Tibial artery (tissue), 4 donors: Measurements from ENCODE around the gene ZMYND15.

Experiments
- DNase-seq, 2 donors: peaks; one replicate each; pipeline ENCODE4 v3.0.0-alpha.2; 2019
- H3K27ac ChIP-seq, 2 donors: fragments of 200-600 bp; sonication (generic) in 1 of 2; 1 replicate in 1 of 2; 2 replicates in 1 of 2; pipeline ENCODE4 v1.5.1; 2018 to 2019; ENCODE audit warnings: mild to moderate bottlenecking in 1 of 2
- H3K27me3 ChIP-seq, 2 donors: fragments of 200-600 bp; sonication (generic) in 1 of 2; one replicate each; pipeline versions ENCODE4 v1.5.1 to v1.6.0; 2016 to 2019
- H3K36me3 ChIP-seq, 3 donors: fragments of 200-600 bp; sonication (generic) in 2 of 3; one replicate each; pipeline ENCODE4 v1.5.1; 2016 to 2019; ENCODE audit warnings: mild to moderate bottlenecking in 2 of 3
- H3K4me1 ChIP-seq, 4 donors: fragments of 200-600 bp; sonication (generic) in 2 of 4; 1 replicate in 3 of 4; 2 replicates in 1 of 4; pipeline ENCODE4 v1.5.1; 2016 to 2019
- H3K4me3 ChIP-seq, 2 donors: fragments of 200-600 bp; sonication (generic) in 1 of 2; 1 replicate in 1 of 2; 2 replicates in 1 of 2; pipeline ENCODE4 v1.5.1; 2018 to 2019; ENCODE audit warnings: mild to moderate bottlenecking in 2 of 2
- H3K9me3 ChIP-seq, 3 donors: fragments of 200-600 bp; sonication (generic) in 1 of 3; one replicate each; pipeline ENCODE4 v1.5.1; 2016 to 2019
- intact Hi-C: fragments of 100-400 bp; cut with DNase I; formaldehyde crosslinking; loops from one replicate; pipeline ENCODE4 v1.15.0; 2023; ENCODE audit warnings: low total_unique reads
- TF ChIP-seq, protein P1 (sequence below), 2 experiments: fragments of 200-600 bp in 1 of 2; fragments of 450-650 bp in 1 of 2; IDR thresholded peaks; one replicate each; pipeline ENCODE4 v1.5.1; 2017 to 2019; ENCODE audit warnings: antibody characterized with exemption in 2 of 2, mild to moderate bottlenecking in 1 of 2, moderate library complexity in 1 of 2

ZMYND15 gene

DNA sequence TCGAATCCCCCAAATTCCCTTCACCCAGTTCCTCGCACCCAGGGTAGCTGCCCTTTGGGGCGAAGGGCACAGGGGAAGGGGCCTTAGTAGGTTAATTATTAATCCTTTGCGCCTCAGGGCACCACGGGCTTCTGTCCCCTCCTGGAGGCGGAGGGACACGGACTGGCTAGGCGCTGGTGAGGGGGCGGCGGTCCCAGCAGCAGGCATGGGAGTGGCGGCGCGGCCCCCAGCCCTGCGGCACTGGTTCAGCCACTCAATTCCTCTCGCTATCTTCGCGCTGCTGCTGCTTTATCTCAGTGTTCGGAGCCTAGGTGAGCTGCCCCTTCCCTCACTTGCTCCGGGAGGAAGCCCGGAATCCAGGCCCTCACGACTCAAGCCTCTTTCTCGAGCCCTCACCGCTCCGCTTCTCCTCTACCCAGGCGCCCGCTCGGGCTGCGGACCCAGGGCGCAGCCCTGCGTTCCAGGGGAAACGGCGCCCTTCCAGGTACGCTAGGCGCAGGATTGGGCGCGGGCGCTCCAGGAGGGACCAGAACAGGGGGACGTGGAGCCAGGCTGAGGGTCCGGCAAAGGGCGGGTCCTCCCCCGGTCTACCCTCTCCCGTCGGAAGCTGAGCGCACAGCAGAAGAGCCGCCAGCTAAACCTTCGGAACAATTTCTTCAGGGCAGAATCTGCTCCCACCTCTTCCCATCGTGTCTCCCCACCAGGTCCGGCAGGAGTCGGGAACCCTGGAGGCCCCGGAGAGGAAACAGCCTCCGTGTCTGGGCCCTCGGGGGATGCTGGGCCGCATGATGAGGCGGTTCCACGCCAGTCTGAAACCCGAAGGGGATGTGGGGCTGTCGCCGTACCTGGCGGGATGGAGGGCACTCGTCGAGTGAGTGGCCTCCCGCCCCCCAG, 49.4 kb downstream of the ZMYND15 start, which contains the start of gene GLTPD2:
Gene GLTPD2, plus strand, starts transcription at position 158 of the 894 bp plus-strand sequence. Its CDS starts 48 bp downstream, at position 206.
- H3K27ac ChIP-seq = peak within 1 kb of the TSS; percentile 86 to 89
- H3K4me1 ChIP-seq = peaks cover 0 to 46% (median 31%) of the 10 kb centered on the region in 4 donors
- DNase-seq = no peak
- peaks cover 0 to 13% of the 10 kb centered on the region in 2 donors for H3K27me3 ChIP-seq
- H3K9me3 ChIP-seq = no peaks in the 10 kb centered on the region
- peak within 1 kb of the TSS; percentile 66 to 73 for H3K4me3 ChIP-seq
- TF ChIP-seq, protein P1, sequence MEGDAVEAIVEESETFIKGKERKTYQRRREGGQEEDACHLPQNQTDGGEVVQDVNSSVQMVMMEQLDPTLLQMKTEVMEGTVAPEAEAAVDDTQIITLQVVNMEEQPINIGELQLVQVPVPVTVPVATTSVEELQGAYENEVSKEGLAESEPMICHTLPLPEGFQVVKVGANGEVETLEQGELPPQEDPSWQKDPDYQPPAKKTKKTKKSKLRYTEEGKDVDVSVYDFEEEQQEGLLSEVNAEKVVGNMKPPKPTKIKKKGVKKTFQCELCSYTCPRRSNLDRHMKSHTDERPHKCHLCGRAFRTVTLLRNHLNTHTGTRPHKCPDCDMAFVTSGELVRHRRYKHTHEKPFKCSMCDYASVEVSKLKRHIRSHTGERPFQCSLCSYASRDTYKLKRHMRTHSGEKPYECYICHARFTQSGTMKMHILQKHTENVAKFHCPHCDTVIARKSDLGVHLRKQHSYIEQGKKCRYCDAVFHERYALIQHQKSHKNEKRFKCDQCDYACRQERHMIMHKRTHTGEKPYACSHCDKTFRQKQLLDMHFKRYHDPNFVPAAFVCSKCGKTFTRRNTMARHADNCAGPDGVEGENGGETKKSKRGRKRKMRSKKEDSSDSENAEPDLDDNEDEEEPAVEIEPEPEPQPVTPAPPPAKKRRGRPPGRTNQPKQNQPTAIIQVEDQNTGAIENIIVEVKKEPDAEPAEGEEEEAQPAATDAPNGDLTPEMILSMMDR (IDR thresholded peaks at IDR 0.05) = no peak
- H3K36me3 ChIP-seq = no peaks in the 10 kb centered on the region
- intact Hi-C loops = loop anchor here (5.0 kb wide), 3 partner anchors 43 to 93 kb away; partner anchors contain the start of genes MED11 and MINK1

DNA sequence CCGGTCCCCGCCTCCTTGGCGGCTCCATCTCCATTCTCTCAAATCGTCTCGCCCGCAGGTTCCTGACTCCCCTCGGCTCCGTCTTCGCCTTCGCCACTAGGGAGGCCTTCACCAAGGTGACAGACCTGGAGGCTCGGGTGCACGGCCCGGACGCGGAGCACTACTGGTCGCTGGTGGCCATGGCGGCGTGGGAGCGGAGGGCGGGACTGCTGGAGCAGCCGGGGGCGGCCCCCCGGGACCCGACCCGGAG, 50.0 kb downstream of the ZMYND15 start:
- Histone ChIP-seq H3K9me3 (no peaks in the 10 kb centered on the region), H3K4me3 (peak overlapping the region; percentile 66 to 73), H3K4me1 (peaks cover 0 to 46% (median 31%) of the 10 kb centered on the region in 4 donors), H3K36me3 (no peaks in the 10 kb centered on the region), H3K27ac (peak overlapping the region; percentile 86 to 89), H3K27me3 (peaks cover 0 to 9% of the 10 kb centered on the region in 2 donors)
- no peak for DNase-seq
- TF ChIP-seq, protein P1 (IDR thresholded peaks at IDR 0.05) = no peak
- intact Hi-C loops = loop anchor here (5.0 kb wide), 3 partner anchors 43 to 93 kb away; partner anchors contain the start of genes MED11 and MINK1

DNA sequence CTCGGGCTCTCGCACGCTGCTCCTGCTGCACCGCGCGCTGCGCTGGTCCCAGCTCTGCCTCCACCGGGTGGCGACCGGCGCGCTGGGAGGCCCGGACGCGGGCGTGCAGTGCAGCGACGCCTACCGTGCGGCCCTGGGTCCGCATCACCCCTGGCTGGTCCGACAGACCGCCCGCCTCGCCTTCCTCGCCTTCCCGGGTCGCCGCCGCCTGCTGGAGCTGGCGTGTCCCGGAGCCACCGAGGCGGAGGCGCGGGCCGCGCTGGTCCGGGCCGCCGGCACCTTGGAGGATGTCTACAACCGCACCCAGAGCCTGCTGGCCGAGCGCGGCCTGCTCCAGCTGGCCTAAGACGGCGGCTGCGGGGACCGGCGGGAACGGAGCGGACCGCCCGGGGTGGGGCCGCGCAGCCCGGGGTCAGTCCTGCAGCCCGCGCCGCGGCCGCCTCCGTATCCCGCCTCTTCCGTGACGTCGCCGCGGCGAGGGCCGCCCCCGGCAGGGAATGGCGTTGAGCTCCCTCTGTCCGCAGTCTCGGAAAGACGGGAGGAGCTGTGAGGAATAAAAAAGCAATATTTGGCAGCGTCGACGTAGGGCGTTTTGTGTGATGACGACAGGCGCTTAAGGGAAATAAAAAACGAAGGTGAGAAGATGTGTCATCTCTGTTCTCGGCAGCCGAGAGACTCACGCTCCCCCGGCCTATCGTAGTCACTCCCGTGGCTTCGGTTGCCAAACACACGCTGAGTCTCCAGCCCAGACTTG, 50.5 kb downstream of the ZMYND15 start:
- Histone ChIP-seq H3K9me3 (no peaks in the 10 kb centered on the region), H3K27me3 (peaks cover 0 to 8% of the 10 kb centered on the region in 2 donors), H3K4me1 (peaks cover 0 to 44% (median 30%) of the 10 kb centered on the region in 4 donors), H3K27ac (peak overlapping the region; percentile 86 to 89), H3K36me3 (no peaks in the 10 kb centered on the region), H3K4me3 (peak overlapping the region; percentile 66 to 73)
- intact Hi-C loops = loop anchor here (5.0 kb wide), 3 partner anchors 42 to 92 kb away; partner anchors contain the start of genes MED11 and MINK1
- DNase-seq = peak; percentile 77 to 90
- TF ChIP-seq, protein P1 (IDR thresholded peaks at IDR 0.05) = peak; percentile 79 to 81

DNA sequence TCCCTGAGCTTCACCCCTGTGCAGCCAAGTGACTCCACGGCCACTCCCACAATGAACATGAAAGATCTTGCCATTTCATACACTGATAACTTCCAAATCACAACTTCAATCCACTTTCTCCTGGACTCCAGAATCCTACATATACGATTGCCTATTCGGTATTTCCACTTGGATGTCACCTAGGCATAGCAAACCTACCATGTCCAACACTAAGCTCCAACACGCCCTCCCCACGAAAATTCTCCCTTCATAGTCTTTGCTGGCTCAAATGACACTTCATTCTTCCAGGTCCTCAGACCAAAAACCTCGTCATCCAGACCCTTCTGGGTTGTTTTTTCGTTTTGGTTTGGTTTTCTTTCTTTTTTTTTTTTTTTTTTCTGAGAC, 51.1 kb downstream of the ZMYND15 start:
- H3K27ac ChIP-seq = peak overlapping the region; percentile 86 to 89
- peaks cover 0 to 42% (median 26%) of the 10 kb centered on the region in 4 donors for H3K4me1 ChIP-seq
- H3K4me3 ChIP-seq = peak overlapping the region; percentile 66 to 73
- intact Hi-C loops = no loop called here
- no peak for DNase-seq
- H3K36me3 ChIP-seq = no peaks in the 10 kb centered on the region
- TF ChIP-seq, protein P1 (IDR thresholded peaks at IDR 0.05) = no peak
- H3K9me3 ChIP-seq = no peaks in the 10 kb centered on the region
- peaks cover 0 to 3% of the 10 kb centered on the region in 2 donors for H3K27me3 ChIP-seq

DNA sequence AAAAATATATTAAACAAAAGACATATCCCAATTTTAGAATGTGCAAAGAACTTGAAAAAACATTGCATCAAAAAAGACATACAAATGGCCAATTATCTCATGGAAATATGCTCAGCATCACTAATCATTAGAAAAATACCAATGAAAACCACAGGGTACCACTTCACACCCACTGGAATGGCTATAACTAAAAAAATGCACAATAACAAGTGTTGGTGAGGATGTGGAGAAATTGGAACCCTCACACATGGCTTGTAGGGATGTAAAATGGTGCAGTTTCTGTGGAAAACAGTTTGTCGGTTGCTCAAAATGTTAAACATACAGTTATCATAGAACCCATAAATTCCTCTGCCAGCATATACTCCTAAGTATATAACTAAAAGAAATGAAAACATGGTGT, 55.5 kb downstream of the ZMYND15 start:
- Histone ChIP-seq H3K9me3 (no peaks in the 10 kb centered on the region), H3K4me1 (peaks cover 0 to 19% (median 10%) of the 10 kb centered on the region in 4 donors), H3K4me3 (no peak overlapping the region), H3K27me3 (no peaks in the 10 kb centered on the region), H3K36me3 (peaks cover 15 to 28% (median 21%) of the 10 kb centered on the region in 3 donors), H3K27ac (peak overlapping the region in 1 of 2 donors; percentile 86)
- no peak for DNase-seq
- TF ChIP-seq, protein P1 (IDR thresholded peaks at IDR 0.05) = no peak
- intact Hi-C loops = no loop called here
